OCI-M2 (cell line): ENCODE data around the gene NAV2.

ENCODE experiments used
- DNase-seq: peaks from one replicate; lab custom pipeline; 2025; ENCODE audit not compliant: unreplicated experiment; lab: John Stamatoyannopoulos, UW

The NAV2 gene

DNA sequence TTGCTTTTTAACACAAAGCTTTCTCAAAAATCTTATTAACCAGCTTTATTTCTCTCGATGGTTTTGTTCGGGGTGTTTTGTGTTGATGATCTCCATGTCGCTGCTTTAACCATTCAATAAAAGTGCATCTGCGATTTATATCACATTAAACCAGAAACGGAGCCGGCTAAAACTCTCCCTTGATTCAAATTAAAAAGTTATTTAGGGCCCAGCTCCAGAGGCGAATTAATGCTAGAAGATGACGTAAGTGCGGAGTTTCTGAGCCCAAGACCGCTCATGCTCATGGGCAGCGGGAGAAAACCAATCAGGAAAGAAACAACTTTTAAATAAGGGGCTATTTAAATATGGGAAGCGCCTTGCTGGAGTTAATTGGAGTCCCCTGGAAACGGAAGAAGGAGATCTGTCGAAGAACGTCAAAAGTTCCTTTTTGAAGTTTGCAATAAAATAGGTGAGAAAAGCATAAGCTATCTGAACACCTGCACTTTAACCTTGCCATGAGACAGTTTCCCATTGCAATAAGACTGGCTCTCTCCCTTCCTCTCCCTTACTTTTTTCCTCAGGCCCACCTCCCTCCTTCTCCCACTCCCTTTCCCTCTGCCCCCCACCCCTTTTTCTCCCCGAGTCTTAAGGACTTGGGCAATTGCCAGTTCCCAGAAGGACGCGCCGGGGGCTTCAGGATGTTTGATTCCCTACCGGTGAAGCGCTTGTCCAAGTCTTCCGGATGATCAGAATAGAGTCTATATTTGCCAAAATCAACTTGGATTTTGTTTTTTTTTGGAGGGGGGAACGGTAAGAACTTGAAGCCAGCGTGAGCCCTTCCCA, 449.5 kb downstream of the NAV2 start:
- DNase-seq: no peak

DNA sequence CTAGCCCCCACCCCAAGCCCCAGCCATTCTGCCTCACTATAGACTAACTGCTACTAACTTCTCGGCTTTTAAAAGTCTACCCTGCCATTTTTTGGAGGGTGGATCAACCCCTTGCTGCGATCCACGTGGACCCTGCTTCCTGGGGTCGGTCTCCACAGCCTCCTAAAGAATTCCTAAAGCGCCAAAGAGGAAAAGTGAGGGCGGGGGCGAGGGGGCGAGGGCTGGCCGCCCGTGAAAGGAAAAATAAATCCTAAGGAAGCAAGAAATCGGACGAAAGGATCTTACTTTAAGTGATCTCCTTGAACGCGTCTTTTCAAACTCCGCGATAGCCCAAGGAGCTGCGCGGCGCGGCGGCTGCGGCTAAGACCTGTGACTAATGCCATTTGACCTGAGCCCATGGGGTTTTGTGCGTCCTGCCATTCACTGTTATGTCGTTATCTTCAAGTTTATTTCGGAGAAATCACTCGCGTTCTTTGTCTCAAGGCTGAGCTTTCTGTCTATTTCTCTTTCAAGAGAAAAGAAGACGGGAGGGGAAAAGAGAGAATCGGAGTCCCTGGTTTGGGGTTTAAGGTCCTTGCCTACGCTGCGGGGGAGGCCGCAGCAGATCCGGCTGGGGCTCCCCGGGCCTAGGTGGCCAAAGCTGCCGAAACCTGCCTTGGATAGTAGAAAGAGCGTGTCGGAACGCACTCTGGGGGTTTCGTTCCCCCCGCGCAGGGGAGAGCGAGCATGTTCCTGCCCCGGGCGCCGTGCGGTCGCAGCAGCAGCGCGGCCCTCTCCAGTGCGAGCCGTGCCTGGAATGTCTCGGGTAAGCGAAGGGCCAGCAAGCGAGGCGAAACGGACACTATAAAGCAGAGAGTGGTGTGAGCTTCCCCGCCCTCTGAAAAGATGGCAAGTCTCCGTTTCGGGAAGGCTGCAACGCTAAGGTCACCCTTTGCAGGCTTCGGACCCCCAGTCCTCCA, 450.5 kb downstream of the NAV2 start:
- DNase-seq: no peak

DNA sequence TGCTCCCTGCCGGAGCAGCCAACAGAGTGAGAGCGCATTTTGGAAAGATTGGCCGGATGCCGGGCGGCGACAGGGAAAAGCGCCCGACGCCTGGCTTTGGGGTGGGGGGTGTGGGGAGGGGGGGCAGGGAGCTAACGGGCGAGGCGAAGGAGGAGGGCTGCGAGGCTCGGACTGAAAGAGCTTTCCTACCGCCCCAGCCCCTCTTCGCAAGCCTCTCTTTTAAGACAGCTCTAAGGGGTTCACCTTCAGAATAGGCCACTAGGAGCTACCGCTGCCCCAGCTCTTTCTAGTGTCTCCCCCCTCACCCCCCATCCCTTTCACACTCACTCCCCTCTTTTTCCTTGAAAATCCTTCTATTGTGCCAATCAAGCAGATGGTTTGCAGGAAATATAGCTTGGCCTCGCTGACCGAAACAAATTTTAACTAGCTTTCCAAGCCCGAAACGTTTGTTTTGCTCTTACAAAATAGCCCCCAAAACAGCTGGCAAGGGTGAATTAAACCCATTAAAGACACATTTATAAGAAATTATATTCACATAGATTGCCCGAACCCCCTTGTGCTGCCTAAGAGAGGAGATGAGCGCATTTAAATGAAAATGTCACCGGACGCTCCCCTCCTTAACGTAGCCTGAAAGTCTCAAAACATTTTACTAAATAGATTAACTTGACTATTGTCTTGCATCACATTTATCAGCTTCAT, 451.3 kb downstream of the NAV2 start:
- DNase-seq: no peak
